Activated T-cell treated with anti-CD3 and anti-CD28 coated beads for 1 hour (primary cell): ENCODE results near the gene MEGF6.
"Not testable (repeated sequence)": the region's sequence is repeated elsewhere in the genome, so short reads cannot be mapped to it uniquely, and the experiment has no call there.

Experiments
- DNase-seq: peaks from one replicate; pipeline ENCODE4 v3.0.0-alpha.2; 2020; ENCODE audit warnings: low read depth

The MEGF6 gene

DNA sequence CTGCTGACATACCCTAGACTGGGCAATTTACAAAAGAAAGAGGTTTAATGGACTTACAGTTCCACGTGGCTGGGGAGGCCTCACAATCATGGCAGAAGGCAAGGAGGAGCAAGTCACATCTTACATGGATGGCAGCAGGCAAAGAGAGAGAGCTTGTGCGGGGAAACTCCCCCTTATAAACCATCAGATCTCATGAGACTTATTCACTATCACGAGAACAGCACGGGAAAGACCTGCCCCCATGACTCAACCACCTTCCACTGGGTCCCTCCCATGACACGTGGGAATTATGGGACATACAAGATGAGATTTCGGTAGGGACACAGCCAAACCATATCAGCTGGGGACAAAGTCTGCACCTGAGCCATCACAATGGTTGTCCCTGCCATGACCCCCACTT, 35.8 kb downstream of the MEGF6 start:
- DNase-seq, result not testable (repeated sequence)

- no peak for DNase-seq
Observed at GRCh38 chr1:3573500-3573899, 37.8 kb downstream of the MEGF6 start.

- DNase-seq, result not testable (repeated sequence)
Observed at GRCh38 chr1:3572638-3573037, 38.7 kb downstream of the MEGF6 start.

DNA sequence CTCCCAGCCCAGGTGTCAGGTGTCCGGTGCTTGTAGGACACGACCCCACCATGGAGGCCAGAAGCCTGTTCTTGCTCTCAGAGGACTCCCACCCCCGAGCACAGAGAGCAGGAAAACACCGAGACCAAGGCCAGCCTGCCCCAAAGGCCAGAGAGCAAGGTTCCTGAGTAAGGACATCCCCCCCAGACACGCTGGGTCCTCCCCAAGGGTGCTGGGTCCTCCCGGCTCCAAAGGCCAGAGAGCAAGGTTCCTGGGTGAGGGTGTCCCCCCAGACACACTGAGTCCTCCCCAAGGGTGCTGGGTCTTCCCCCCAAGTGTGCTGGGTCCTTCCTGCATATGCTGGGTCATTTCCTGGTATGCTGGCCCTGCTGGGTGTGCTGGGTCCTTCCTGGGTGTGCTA, 40.0 kb downstream of the MEGF6 start:
- DNase-seq, result no peak

DNA sequence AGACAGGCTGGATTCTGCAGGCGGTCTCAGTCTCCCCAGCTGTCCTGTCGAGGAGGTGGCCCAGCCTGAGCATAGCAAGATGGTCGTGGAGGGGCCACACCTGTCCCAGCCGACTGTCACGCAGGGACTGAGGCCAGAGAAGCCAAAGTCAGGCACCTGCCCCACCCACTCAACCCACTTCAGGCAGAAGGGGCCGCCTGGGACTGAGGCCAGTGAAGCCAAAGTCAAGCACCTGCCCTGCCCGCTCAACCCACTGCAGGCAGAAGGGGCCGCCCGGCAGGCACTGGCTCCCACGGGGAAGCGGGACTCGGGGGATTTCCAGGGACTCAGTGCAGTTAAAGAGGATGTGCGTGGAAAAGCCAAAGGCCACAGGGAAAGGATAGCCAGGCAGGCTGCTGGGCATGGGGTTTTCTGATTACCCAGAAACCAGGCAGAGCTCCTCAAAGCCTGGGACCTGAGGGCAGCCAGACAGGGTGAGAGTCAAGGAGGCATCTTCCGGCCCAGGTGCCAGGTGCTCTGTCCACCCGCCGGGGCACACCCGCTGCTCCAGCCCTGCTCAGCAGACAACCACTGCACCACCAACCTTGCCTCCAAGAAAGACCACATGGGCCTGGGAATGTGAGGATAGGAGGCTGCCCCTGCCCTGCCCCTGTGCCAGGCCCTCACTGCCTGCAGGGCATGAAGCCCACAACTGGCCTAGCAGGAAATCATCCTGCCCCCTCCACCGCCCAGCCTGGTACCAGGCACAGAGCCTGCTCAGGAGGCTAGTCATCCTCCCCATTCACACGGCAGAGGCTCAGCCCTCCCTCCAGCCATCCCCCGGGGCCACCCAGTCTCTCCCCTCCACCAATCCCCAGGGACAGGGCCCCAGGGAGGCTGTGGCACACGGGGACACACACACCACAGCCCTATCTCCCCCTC, 41.0 kb downstream of the MEGF6 start:
- DNase-seq, result no peak

DNA sequence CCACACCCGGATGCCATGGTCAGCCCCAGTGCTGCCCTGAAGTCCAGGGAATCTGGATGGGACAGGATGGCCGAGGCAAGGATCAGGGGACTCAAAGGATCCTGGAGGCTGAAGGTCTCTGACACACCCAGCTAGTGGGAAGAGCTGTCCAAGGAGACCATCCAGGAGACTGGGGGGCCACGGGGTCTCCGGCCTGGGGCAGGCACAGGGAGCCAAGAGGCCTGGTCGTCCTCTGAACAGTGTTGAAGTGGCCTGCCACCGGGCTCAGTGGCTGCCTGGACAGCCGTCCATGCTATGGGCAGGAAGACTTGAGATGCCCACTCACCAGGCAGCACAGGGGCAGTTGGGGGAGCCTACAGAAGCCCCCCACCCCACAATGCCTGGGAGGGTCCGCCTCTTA, 41.9 kb downstream of the MEGF6 start:
- no peak for DNase-seq

- no peak for DNase-seq
Observed at GRCh38 chr1:3568815-3569435, 42.4 kb downstream of the MEGF6 start.

GRCh38 chr1:3566951-3567804, 44.1 kb downstream of the MEGF6 start:
- DNase-seq, result no peak

DNA sequence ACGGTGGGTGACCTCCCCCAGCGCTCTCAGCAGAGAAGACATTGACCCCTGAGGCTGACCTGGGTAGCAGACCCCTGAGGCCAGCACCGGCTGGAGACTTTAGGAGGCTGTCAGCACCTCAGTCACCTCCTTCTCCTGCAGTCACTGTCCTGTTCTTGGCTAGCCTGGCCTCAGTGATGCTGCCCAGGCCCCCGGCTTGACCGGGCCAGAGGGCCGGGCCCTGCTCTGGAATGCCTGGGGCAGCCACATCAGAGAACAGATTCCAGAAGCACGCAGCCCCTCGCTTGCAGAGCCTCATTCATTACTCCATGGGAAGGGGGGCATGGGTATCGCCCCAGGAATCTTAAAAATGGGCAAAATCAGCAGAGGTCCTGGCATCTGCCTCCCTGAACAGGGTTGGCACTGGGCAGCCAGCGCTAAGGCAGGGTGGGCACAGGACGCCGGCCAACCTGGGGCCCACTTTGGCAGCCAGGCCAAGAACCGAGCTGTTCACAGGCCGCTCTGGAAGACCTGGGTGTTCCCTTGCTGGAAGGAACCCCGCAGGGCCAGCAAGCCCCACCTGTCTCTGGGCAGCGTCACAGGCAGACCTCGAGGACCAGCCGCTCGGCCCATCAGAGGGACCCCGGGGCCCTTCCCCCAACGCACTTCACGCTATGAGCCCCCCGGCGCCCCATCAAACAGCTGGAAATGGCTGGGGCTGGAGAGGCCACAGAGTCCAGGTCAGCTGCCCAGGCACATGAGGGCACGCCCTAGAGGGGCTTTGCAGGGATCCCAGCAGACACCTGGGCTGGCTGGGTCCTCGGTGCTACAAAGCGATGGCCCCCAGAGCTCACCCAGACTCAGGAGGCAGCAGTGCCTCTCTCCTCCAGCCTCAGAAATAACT, 45.1 kb downstream of the MEGF6 start:
- DNase-seq, result no peak

GRCh38 chr1:3564921-3565831, 46.1 kb downstream of the MEGF6 start:
- DNase-seq, result peak; percentile 17

GRCh38 chr1:3563610-3564009, 47.7 kb downstream of the MEGF6 start:
- DNase-seq, result no peak

DNA sequence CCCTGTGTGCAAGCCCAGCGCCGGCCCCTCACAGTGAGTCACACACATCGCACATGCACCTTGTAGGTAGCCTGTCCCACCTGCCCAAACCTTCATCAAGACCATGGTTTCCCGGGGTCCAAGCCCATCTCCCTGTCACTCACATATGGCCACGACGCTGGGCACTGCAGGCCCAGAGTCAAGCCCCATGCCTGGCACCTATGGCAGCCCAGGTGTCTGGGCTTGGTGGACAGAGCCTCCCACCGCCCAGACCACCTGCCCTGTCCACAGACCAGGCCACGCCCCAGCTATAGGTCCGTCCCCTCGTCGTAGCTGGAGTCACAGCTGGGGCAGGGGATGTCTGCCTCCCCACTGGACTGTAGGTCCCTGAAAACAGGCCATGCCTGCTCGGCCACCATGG, 48.2 kb downstream of the MEGF6 start:
- no peak for DNase-seq

DNA sequence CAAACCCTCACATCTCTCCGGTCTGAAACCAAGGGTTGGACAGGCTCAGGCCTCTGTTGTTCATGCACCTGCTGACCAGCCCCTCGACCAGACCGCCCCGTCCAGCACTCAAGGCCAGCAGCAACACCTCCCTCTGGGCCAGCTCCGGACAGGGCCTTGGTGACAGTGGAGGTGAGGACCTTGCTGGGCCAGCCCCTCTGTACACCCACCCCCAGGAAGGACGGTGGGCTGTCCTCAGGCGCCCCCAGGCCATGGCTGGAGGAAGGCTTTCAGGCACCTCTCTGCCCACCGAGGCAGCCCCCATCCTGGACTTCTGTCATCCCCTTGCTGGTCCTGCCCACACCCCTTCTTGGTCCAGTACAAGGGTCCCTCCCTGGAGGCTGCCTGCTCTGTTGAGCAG, 48.6 kb downstream of the MEGF6 start:
- DNase-seq, result no peak

GRCh38 chr1:3561702-3562101, 49.6 kb downstream of the MEGF6 start:
- DNase-seq, result no peak

DNA sequence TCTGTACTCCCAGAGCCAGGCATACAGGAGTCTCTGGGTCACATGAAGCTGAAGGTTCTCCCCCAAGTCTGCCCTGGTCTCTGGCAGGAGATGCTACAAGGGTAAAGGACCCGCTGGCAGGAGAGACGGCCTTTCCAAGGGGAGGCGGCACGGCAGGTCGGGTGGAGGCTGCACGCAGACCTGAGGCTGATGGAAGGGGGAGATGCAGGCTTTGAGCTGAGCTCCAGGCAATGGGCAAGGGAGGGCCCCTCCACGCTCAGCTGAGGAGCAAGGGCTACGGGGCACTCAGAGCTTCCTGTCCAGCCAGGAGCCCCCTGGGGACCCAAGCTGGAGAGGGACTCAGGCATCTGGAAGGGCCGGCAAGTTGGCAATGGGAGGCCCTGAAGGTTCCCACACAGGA, 50.3 kb downstream of the MEGF6 start:
- DNase-seq, result no peak

DNA sequence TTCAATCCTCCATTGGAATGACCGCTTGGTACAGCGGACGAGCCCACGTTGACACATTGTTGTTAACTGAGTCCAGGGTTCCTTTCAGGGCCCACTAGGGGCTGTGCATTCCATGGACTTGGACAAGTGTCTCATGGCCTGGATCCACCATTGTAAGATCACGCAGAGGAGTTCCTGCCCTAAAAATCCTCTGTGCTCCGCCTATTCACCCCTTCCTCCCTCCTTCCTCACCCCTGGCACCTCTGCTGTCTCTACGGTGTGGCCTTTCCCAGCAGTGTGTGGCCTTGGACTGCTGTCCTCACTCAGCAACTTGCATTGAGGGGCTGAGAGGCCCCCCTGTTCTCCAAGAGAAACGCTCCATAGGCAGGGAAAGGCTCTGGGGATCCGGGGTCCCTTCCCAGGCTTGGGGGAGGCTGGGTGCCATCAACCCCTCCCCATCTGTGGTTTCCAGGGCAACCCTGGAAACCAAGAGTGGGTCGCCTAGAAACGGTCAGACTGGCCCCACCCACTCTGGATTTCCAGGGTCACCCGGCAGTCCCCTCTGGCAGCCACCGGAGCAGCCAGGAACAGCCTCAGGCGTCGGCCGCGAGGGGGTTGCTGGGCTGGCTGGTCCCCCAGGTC, 50.9 kb downstream of the MEGF6 start:
- DNase-seq, result no peak

DNA sequence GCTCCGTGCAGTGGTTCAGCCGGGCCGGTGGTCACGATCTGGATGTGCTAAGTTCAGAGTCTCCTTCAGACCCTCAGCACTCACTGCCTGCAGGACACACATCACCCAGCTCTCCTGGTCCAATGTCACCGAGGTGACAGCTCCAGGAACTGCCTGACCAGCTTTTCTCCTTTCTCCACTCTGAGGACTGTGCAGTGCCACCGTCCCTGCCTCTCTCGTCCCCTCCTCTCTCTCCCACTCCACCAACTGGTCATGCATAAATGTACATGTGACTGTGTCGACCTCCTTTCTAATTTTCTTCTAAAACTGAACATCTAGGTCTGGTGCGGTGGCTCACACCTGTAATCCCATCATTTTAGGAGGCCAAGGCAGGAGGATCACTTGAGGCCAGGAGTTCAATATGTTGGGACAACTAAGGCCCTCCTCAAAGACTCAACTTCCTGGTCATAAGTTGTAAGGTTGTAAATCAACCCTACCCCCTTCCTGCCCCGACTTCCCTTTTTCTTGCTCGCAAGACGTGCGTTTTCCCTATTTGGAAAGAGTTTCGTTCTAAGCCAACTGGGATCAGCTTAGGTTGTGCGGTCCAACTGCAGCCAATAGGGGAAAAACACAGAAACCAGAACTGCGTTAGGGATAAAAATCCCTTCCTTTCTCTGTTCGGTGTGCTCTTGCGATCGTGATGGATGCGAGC, 53.1 kb downstream of the MEGF6 start:
- no peak for DNase-seq

DNA sequence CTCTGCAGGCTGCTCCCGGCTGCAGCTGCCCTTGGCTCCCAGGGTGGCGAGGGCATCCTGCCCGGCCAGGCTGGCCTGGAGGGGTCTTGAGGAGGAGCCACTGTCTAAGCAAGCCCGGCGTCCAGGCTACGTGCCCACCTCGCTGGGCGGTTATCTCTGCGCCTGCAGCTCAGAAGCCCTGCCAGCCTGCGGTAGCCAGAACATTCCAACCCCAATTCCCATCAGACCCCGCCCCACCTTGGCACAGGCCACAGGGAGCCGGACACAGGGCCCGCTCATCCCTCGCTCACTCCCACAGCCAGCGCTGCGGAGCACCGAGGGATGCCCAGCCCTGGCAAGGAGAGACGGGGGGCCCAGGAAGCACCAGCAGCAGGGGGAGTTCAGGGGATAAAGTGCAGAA, 53.9 kb downstream of the MEGF6 start:
- no peak for DNase-seq

DNA sequence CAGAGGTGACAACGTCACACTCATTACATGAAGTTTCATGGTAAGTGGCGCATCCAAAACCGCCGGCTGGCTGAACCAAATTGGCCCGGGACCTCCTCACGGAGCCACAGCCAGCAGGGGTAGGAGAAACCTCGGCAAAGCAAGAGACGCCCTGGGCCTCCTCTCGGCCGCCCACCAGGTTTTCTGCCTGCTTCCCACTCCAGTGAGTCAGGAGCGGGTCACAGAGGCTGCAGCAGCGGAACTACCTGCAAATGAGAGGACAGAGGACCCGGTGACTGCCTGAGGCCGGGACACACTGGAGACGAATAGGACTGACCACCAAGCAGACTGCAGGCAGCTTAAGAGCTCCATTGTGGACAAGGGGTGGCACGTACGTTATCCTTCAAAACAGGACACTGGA, 55.0 kb downstream of the MEGF6 start:
- no peak for DNase-seq
